Caco-2 (cell line): ENCODE data around the gene DNAJC1. TPM values are rescaled to one million over a fixed set of nuclear protein-coding genes. Genes with fewer than 3 reads are reported as not detected.

ENCODE experiments used
- BruUV-seq: library from RNA; stranded (reverse); fragments of 400-500 nt; replicated peaks from 2 replicates; lab custom pipeline; 2021; lab: Mats Ljungman, UMichigan
- CTCF ChIA-PET: fragments of 300-600 bp; sonication (Branson Sonifier 250); formaldehyde crosslinking; loops from one replicate; lab custom pipeline; 2022; ENCODE audit warnings: antibody characterized with exemption; lab: Charles Lee
- POLR2A ChIA-PET: fragments of 300-600 bp; sonication (Branson Sonifier 250); formaldehyde crosslinking; loops from one replicate; lab custom pipeline; 2022; ENCODE audit warnings: antibody characterized with exemption; lab: Charles Lee
- DNase-seq, 2 experiments: peaks; one replicate each; pipeline versions ENCODE4 v3.0.0 to v3.0.0-alpha.2; 2020 to 2022
- H3K27me3 ChIP-seq: replicated peaks from 2 replicates; pipeline ENCODE4 v1.6.0; 2011; ENCODE audit warnings: low read length; ENCODE audit not compliant: control insufficient read depth, insufficient read depth
- H3K36me3 ChIP-seq: 2 replicates; pipeline ENCODE4 v1.5.1; 2011; ENCODE audit warnings: low read length; ENCODE audit not compliant: control insufficient read depth, insufficient read depth
- H3K4me1 ChIP-seq: fragments of 250-450 bp; sonication (Bioruptor Pico); 2 replicates; pipeline ENCODE4 v1.5.1; 2020; ENCODE audit warnings: mild to moderate bottlenecking
- H3K4me3 ChIP-seq: 2 replicates; pipeline ENCODE4 v1.5.1; 2011; ENCODE audit warnings: low read depth, mild to moderate bottlenecking, control low read depth, low read length
- H3K9me3 ChIP-seq: fragments of 250-450 bp; sonication (Bioruptor Pico); 2 replicates; pipeline ENCODE4 v1.5.1; 2020; ENCODE audit warnings: mild to moderate bottlenecking, moderate library complexity
- H3K27ac Mint-ChIP-seq: one replicate; pipeline ENCODE4 v1.8.0; 2022; ENCODE audit warnings: mixed read lengths; ENCODE audit not compliant: unreplicated experiment
- H3K27me3 Mint-ChIP-seq: one replicate; pipeline ENCODE4 v1.8.0; 2022; ENCODE audit warnings: mixed read lengths; ENCODE audit not compliant: insufficient read depth, unreplicated experiment
- H3K36me3 Mint-ChIP-seq: one replicate; pipeline ENCODE4 v1.8.0; 2022; ENCODE audit warnings: mild to moderate bottlenecking, mixed read lengths; ENCODE audit not compliant: insufficient read depth, unreplicated experiment
- H3K4me1 Mint-ChIP-seq: one replicate; pipeline ENCODE4 v1.8.0; 2022; ENCODE audit warnings: low read depth, mixed read lengths; ENCODE audit not compliant: unreplicated experiment
- H3K4me3 Mint-ChIP-seq: one replicate; pipeline ENCODE4 v1.8.0; 2022; ENCODE audit warnings: mild to moderate bottlenecking, moderate library complexity, mixed read lengths; ENCODE audit not compliant: unreplicated experiment
- H3K9me3 Mint-ChIP-seq: one replicate; pipeline ENCODE4 v1.8.0; 2022; ENCODE audit warnings: mixed read lengths; ENCODE audit not compliant: unreplicated experiment
- intact Hi-C: fragments of 100-400 bp; cut with micrococcal nuclease; formaldehyde crosslinking; loops from one replicate; pipeline ENCODE4 v1.10.0; 2022; ENCODE audit not compliant: unreplicated experiment
- total RNA-seq: library from RNA; stranded (reverse); gene quantifications from 2 replicates; pipeline ENCODE4 v1.2.3, GENCODE V29; 2022
- TF ChIP-seq, protein P1 (sequence below), 2 experiments: fragments of 200-600 bp in 1 of 2; IDR thresholded peaks; 1 replicate in 1 of 2; 2 replicates in 1 of 2; pipeline versions ENCODE4 v1.5.1 to v1.8.0; 2011 to 2022; ENCODE audit warnings: antibody characterized with exemption in 1 of 2, control low read depth in 1 of 2, inconsistent platforms in 1 of 2, low read depth in 1 of 2, low read length in 1 of 2, mild to moderate bottlenecking in 1 of 2, moderate library complexity in 1 of 2; ENCODE audit not compliant: insufficient read depth in 1 of 2, severe bottlenecking in 1 of 2, unreplicated experiment in 1 of 2

Gene DNAJC1
- total RNA-seq, 1 experiment from 2014 or later, result 50.7 TPM

DNA sequence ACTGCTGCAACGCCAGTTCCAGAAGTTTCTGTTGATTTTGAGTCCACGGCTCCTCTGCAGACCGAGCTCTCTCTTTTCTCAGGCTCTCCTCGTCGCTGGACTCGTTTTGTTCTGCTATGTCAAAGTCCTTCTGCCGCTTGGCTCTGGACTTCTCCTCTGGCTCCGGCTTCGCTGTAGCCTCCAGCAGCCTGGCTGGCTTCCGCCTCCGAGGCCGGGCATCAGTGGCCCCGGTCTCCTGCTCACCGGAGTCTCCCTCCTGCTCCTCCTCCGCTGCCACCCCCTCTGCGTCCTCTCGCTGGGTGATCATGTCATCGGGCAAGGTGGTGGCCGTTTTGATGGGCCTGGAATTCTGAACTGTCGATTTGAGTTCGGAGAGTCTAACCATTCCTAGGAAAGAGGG, 244.3 kb downstream of the DNAJC1 start:
- Mint-ChIP-seq H3K4me1 (no peaks in the 10 kb centered on the region), H3K27me3 (no peaks in the 10 kb centered on the region), H3K4me3 (no peak overlapping the region), H3K9me3 (no peaks in the 10 kb centered on the region), H3K36me3 (no peaks in the 10 kb centered on the region), H3K27ac (no peak overlapping the region)
- BruUV-seq, result no TSS peak
- 0 out of 2 replicates have a peak, but pooled peaks cover 1% of the 10 kb centered on the region for H3K4me1 ChIP-seq
- no peak for DNase-seq
- ChIA-PET CTCF (no interaction called here), POLR2A (no interaction called here)
- no peak overlapping the region for H3K4me3 ChIP-seq
- intact Hi-C loops, result no loop called here
- no peaks in the 10 kb centered on the region for H3K9me3 ChIP-seq
- TF ChIP-seq, protein P1, sequence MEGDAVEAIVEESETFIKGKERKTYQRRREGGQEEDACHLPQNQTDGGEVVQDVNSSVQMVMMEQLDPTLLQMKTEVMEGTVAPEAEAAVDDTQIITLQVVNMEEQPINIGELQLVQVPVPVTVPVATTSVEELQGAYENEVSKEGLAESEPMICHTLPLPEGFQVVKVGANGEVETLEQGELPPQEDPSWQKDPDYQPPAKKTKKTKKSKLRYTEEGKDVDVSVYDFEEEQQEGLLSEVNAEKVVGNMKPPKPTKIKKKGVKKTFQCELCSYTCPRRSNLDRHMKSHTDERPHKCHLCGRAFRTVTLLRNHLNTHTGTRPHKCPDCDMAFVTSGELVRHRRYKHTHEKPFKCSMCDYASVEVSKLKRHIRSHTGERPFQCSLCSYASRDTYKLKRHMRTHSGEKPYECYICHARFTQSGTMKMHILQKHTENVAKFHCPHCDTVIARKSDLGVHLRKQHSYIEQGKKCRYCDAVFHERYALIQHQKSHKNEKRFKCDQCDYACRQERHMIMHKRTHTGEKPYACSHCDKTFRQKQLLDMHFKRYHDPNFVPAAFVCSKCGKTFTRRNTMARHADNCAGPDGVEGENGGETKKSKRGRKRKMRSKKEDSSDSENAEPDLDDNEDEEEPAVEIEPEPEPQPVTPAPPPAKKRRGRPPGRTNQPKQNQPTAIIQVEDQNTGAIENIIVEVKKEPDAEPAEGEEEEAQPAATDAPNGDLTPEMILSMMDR (IDR thresholded peaks at IDR 0.05; ENCODE audit: insufficient read depth in 1 of 2, low read depth in 1 of 2, low read length in 1 of 2, severe bottlenecking in 1 of 2, unreplicated experiment in 1 of 2), result no peak
- H3K36me3 ChIP-seq, result no peaks in the 10 kb centered on the region
- no peaks in the 10 kb centered on the region for H3K27me3 ChIP-seq

DNA sequence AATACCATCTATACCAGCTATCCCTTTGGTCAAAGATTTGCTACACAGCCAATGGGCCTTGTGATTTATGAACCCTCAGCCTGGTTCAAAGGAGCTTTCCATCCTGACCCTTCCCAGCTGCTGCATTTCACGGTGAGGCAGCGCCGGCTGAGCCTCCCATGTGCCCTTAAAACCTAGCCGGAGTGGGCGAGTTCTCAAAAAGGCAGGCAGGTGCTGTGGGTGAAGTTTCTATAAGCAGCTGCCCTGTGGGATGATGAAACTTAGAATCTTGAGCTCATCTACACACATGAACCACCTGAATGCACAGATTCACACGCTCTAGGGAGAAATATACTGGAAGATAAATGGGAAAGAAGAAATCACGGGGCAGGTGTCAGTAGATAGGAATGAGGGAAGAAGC, 244.8 kb downstream of the DNAJC1 start:
- no peaks in the 10 kb centered on the region for H3K27me3 ChIP-seq
- intact Hi-C loops, result no loop called here
- TF ChIP-seq, protein P1 (IDR thresholded peaks at IDR 0.05; ENCODE audit: insufficient read depth in 1 of 2, low read depth in 1 of 2, low read length in 1 of 2, severe bottlenecking in 1 of 2, unreplicated experiment in 1 of 2), result no peak
- POLR2A ChIA-PET, result interaction anchor here (0.7 kb wide), 1 partner anchor 463 kb away, joined by 5 read pairs; no protein-coding TSS in a partner anchor
- no peak for DNase-seq
- Mint-ChIP-seq H3K4me3 (no peak overlapping the region), H3K27me3 (no peaks in the 10 kb centered on the region), H3K27ac (no peak overlapping the region), H3K9me3 (no peaks in the 10 kb centered on the region), H3K36me3 (no peaks in the 10 kb centered on the region), H3K4me1 (no peaks in the 10 kb centered on the region)
- no peak overlapping the region for H3K4me3 ChIP-seq
- no peaks in the 10 kb centered on the region for H3K9me3 ChIP-seq
- no peaks in the 10 kb centered on the region for H3K36me3 ChIP-seq
- H3K4me1 ChIP-seq, result no peaks in the 10 kb centered on the region
- BruUV-seq, result no TSS peak
- CTCF ChIA-PET, result interaction anchor here (0.6 kb wide), 1 partner anchor 25 kb away, joined by 3 read pairs; no protein-coding TSS in a partner anchor

DNA sequence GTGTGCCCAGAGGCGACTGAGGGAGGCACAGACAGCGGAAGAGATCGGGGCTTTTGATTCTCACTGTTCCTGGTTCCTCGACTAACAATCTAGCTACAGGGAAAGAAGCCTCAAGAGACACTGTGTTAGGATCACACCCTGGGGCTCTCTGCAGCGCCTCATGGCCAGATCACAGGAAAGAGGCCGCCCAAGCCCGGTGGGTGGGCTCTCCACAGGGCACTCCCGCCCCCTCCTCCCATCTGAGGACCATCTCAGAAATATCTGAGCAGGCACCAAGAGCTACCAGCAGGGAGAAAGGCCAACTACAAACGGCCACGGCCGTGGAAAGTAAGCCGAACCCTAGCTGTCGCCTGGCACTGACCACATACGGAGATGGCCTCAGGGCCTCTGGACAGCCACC, 245.3 kb downstream of the DNAJC1 start:
- H3K27me3 Mint-ChIP-seq, result no peaks in the 10 kb centered on the region
- H3K27ac Mint-ChIP-seq, result no peak overlapping the region
- no peaks in the 10 kb centered on the region for H3K4me1 Mint-ChIP-seq
- H3K27me3 ChIP-seq, result no peaks in the 10 kb centered on the region
- H3K9me3 Mint-ChIP-seq, result no peaks in the 10 kb centered on the region
- ChIA-PET POLR2A (interaction anchor here (0.7 kb wide), 1 partner anchor 463 kb away, joined by 5 read pairs; no protein-coding TSS in a partner anchor), CTCF (interaction anchor here (0.6 kb wide), 1 partner anchor 24 kb away, joined by 3 read pairs; no protein-coding TSS in a partner anchor)
- H3K4me3 ChIP-seq, result no peak overlapping the region
- no peaks in the 10 kb centered on the region for H3K36me3 Mint-ChIP-seq
- no peak overlapping the region for H3K4me3 Mint-ChIP-seq
- TF ChIP-seq, protein P1 (IDR thresholded peaks at IDR 0.05; ENCODE audit: insufficient read depth in 1 of 2, low read depth in 1 of 2, low read length in 1 of 2, severe bottlenecking in 1 of 2, unreplicated experiment in 1 of 2), result no peak
- DNase-seq, result no peak
- no peaks in the 10 kb centered on the region for H3K4me1 ChIP-seq
- intact Hi-C loops, result no loop called here
- no peaks in the 10 kb centered on the region for H3K9me3 ChIP-seq
- H3K36me3 ChIP-seq, result no peaks in the 10 kb centered on the region
- no TSS peak for BruUV-seq
